AG04449 (cell line): ENCODE data around the gene CD79A.

Experiments used
- CTCF ChIA-PET: fragments of 350-600 bp; formaldehyde crosslinking; extraction: SDS; loops from one replicate; lab custom pipeline; 2021; ENCODE audit warnings: antibody characterized with exemption; lab: Yijun Ruan, JAX
- POLR2A ChIA-PET: fragments of 400-600, 350-600 bp; formaldehyde crosslinking; extraction: SDS; loops from one replicate; lab custom pipeline; 2020; ENCODE audit warnings: antibody characterized with exemption, inconsistent platforms; lab: Yijun Ruan, JAX
- DNase-seq: peaks from one replicate; pipeline ENCODE4 v3.0.0-alpha.2; 2010; ENCODE audit warnings: low read depth, low spot score
- H3K4me3 ChIP-seq: 2 replicates; pipeline ENCODE4 v1.5.1; 2011; ENCODE audit warnings: low read depth, mild to moderate bottlenecking, control low read depth, low read length
- TF ChIP-seq, protein P1 (sequence below): IDR thresholded peaks from one replicate; pipeline ENCODE4 v1.5.1; 2011; ENCODE audit warnings: mild to moderate bottlenecking, moderate library complexity, low read length, control low read depth, inconsistent platforms; ENCODE audit not compliant: insufficient read depth; ENCODE audit errors: missing control alignments

Gene CD79A

GRCh38 chr19:41904118-41904870 is 27.2 kb downstream of the CD79A start:
- TF ChIP-seq, protein P1, sequence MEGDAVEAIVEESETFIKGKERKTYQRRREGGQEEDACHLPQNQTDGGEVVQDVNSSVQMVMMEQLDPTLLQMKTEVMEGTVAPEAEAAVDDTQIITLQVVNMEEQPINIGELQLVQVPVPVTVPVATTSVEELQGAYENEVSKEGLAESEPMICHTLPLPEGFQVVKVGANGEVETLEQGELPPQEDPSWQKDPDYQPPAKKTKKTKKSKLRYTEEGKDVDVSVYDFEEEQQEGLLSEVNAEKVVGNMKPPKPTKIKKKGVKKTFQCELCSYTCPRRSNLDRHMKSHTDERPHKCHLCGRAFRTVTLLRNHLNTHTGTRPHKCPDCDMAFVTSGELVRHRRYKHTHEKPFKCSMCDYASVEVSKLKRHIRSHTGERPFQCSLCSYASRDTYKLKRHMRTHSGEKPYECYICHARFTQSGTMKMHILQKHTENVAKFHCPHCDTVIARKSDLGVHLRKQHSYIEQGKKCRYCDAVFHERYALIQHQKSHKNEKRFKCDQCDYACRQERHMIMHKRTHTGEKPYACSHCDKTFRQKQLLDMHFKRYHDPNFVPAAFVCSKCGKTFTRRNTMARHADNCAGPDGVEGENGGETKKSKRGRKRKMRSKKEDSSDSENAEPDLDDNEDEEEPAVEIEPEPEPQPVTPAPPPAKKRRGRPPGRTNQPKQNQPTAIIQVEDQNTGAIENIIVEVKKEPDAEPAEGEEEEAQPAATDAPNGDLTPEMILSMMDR = no peak
- H3K4me3 ChIP-seq = no peak overlapping the region
- no peak for DNase-seq
- CTCF ChIA-PET = no interaction called here
- POLR2A ChIA-PET = no interaction called here

- DNase-seq = no peak
- no peak overlapping the region for H3K4me3 ChIP-seq
- TF ChIP-seq, protein P1 = no peak
- ChIA-PET CTCF (no interaction called here), POLR2A (no interaction called here)
Observed at GRCh38 chr19:41905273-41906002, 28.4 kb downstream of the CD79A start.

DNA sequence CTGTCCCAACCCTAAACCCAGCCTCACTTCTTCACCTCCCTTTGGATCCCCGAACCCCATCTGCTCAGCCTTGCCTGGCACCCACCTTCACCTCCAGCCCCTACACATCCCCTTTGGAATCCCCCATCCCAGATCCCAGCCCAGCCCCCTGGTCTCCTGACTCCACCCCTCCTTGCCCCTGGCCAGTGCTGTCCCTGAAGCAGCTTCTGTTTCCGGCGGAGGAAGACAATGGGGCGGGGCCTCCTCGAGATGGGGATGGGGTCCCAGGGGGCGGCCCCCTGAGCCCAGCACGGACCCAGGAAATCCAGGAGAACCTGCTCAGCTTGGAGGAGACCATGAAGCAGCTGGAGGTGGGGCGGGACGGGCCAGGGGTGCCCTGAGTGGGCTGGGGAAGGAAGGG is 29.2 kb downstream of the CD79A start:
- no peak for DNase-seq
- ChIA-PET POLR2A (no interaction called here), CTCF (no interaction called here)
- no peak overlapping the region for H3K4me3 ChIP-seq
- TF ChIP-seq, protein P1 = no peak

DNA sequence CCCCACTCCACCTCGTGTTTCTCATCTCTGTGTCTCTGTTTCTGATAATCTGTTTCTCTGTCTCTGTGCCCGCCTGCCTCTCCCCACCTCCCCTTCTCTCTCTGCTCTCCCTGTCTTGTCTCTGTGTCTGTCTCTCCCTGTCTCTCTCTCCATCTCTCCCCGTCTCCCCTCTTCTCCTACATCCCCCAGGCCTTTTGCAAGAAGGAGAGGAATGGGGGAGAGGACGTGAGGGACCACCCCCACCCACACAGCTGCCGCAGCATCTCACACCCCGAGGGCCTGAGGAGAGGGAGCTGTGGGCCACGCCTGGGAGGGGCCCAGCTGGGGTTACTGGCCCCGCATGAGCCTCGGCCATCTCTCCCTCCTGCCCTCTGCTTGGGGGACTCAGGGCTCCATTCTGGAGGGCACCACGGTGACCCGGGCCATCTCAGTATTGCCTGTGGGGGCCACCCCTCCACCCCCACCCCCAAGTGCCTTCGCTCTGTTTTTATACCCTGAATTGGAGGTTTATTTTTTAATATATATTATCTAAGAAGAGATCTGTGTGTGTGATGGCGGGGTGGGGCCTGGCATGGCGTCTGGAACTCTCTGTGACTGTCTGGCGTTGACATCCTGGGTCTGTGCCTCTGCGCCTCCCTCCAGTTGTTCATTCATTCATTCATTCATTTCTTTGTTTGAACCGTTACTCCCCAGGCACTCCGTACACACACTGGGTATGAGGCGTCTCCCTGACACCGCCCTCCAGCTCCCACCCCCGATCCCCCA is 30.0 kb downstream of the CD79A start:
- ChIA-PET POLR2A (no interaction called here), CTCF (no interaction called here)
- DNase-seq = no peak
- TF ChIP-seq, protein P1 = no peak
- H3K4me3 ChIP-seq = no peak overlapping the region

DNA sequence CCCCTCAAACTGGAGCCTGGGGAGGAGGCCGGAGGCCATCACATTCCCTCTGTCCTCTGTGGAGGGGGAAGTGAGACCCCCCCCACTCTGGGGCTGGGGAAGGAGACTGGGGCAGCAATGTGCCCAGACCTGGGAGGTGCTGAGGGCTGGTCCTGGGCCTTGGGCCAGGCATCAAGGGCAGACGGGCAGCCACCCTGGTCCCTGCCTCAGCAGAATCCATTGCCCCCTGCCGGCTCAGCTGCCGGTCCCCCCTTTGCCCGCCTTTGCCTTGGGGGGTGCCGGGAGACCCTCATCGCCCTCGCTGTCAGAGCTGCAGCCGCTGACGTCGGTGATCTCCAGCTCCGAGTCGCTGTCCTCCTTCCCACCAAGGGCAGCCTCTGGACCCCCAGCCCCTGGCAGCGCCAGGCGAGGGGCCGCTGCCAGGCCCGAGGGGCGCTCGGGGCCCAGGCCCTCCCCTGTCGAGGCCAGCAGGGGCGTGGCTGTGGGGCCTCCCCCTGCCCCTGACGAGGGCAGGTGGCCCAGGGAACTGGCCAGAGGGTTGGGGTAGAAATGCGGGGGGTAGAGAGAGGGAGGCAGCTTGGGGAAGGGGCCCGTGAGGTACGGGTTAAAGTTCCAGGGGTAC is 31.0 kb downstream of the CD79A start:
- CTCF ChIA-PET = interaction anchor here (1.1 kb wide), 1 partner anchor 20 kb away, joined by 3 read pairs; no protein-coding TSS in a partner anchor
- POLR2A ChIA-PET = no interaction called here
- DNase-seq = no peak
- no peak overlapping the region for H3K4me3 ChIP-seq
- TF ChIP-seq, protein P1 = no peak
